IMR-90 (cell line): ENCODE data around the gene TOP2A. TPM values are rescaled to one million over a fixed set of nuclear protein-coding genes. Genes with fewer than 3 reads are reported as not detected.

Experiments used
- ATAC-seq: fragments of 200-7000 bp; cut with Tn5 transposase; 2 replicates; pipeline ENCODE4 v1.9.1; 2020; ENCODE audit warnings: low read depth, mild to moderate bottlenecking, moderate library complexity
- BruUV-seq: library from RNA; stranded (reverse); fragments of 400-500 nt; replicated peaks from 2 replicates; lab custom pipeline; 2021; lab: Mats Ljungman, UMichigan
- CTCF ChIA-PET: fragments of 300-600 bp; formaldehyde crosslinking; extraction: SDS; loops from one replicate; lab custom pipeline; 2021; ENCODE audit warnings: antibody characterized with exemption; lab: Yijun Ruan, JAX
- POLR2A ChIA-PET: fragments of 300-600 bp; sonication (Branson Sonifier 250); formaldehyde crosslinking; loops from one replicate; lab custom pipeline; 2022; ENCODE audit warnings: antibody characterized with exemption; ENCODE audit not compliant: unreplicated experiment; lab: Charles Lee
- DNase-seq: peaks from one replicate; pipeline ENCODE4 v3.0.0; 2013
- H2AFZ ChIP-seq: replicated peaks from 2 replicates; pipeline ENCODE3; 2013; ENCODE audit warnings: low read length, mild to moderate bottlenecking; ENCODE audit not compliant: poor library complexity
- H2AK5ac ChIP-seq: 2 replicates; pipeline ENCODE4 v1.6.1; 2013; ENCODE audit warnings: low read depth, low read length, inconsistent platforms
- H2AK9ac ChIP-seq: replicated peaks from 2 replicates; pipeline ENCODE3; 2013; ENCODE audit warnings: mild to moderate bottlenecking, low read depth, low read length, moderate library complexity; ENCODE audit not compliant: poor library complexity
- H2BK120ac ChIP-seq: 2 replicates; pipeline ENCODE4 v1.6.1; 2013; ENCODE audit warnings: low read depth, low read length, inconsistent platforms
- H2BK15ac ChIP-seq: 3 replicates; pipeline ENCODE4 v1.6.1; 2013; ENCODE audit warnings: low read depth, low read length, inconsistent platforms
- H2BK20ac ChIP-seq: 2 replicates; pipeline ENCODE4 v1.6.1; 2013; ENCODE audit warnings: low read depth, mild to moderate bottlenecking, inconsistent platforms, low read length, moderate library complexity
- H2BK5ac ChIP-seq: 2 replicates; pipeline ENCODE4 v1.6.1; 2013; ENCODE audit warnings: mild to moderate bottlenecking, low read depth, low read length, inconsistent platforms; ENCODE audit not compliant: poor library complexity, severe bottlenecking
- H3K14ac ChIP-seq: replicated peaks from 2 replicates; pipeline ENCODE4 v1.6.1; 2013; ENCODE audit warnings: low read depth, low read length, inconsistent platforms
- H3K18ac ChIP-seq: 2 replicates; pipeline ENCODE4 v1.6.1; 2013; ENCODE audit warnings: low read depth, low read length, control low read depth
- H3K23ac ChIP-seq: 2 replicates; pipeline ENCODE4 v1.6.1; 2013; ENCODE audit warnings: low read depth, low read length, inconsistent platforms
- H3K27ac ChIP-seq: 2 replicates; pipeline ENCODE4 v1.5.1; 2013; ENCODE audit warnings: mild to moderate bottlenecking, control low read depth, low read length; ENCODE audit not compliant: insufficient read depth
- H3K27me3 ChIP-seq: 2 replicates; pipeline ENCODE4 v1.6.1; 2013; ENCODE audit warnings: low read length; ENCODE audit not compliant: control insufficient read depth, insufficient read depth
- H3K36me3 ChIP-seq: 2 replicates; pipeline ENCODE4 v1.6.1; 2013; ENCODE audit warnings: low read length, mixed read lengths; ENCODE audit not compliant: control insufficient read depth, insufficient read depth
- H3K4ac ChIP-seq: 2 replicates; pipeline ENCODE4 v1.6.1; 2013; ENCODE audit warnings: low read depth, low read length, inconsistent platforms
- H3K4me1 ChIP-seq: 2 replicates; pipeline ENCODE4 v1.6.1; 2013; ENCODE audit warnings: low read length, mixed read lengths; ENCODE audit not compliant: control insufficient read depth, insufficient read depth
- H3K4me2 ChIP-seq: 2 replicates; pipeline ENCODE4 v1.6.1; 2013; ENCODE audit warnings: low read depth, mild to moderate bottlenecking, control low read depth, low read length, moderate library complexity
- H3K4me3 ChIP-seq: 2 replicates; pipeline ENCODE4 v1.5.1; 2013; ENCODE audit warnings: low read depth, mild to moderate bottlenecking, control low read depth, low read length, moderate library complexity; ENCODE audit not compliant: insufficient read depth
- H3K56ac ChIP-seq: 2 replicates; pipeline ENCODE4 v1.6.1; 2013; ENCODE audit warnings: low read length, inconsistent platforms; ENCODE audit not compliant: insufficient read depth; ENCODE audit errors: extremely low read depth
- H3K79me1 ChIP-seq, 2 experiments: 2 replicates each; pipeline ENCODE4 v1.6.1; 2013; ENCODE audit warnings: low read length in 2 of 2, inconsistent platforms in 1 of 2, low read depth in 1 of 2
- H3K9ac ChIP-seq: 2 replicates; pipeline ENCODE4 v1.6.1; 2013; ENCODE audit warnings: low read depth, low read length, control low read depth
- H3K9me1 ChIP-seq: 2 replicates; pipeline ENCODE4 v1.6.1; 2013; ENCODE audit warnings: low read length, inconsistent platforms; ENCODE audit not compliant: insufficient read depth
- H3K9me3 ChIP-seq: 2 replicates; pipeline ENCODE4 v1.6.1; 2013; ENCODE audit warnings: low read length; ENCODE audit not compliant: control insufficient read depth, insufficient read depth
- H4K20me1 ChIP-seq: 2 replicates; pipeline ENCODE4 v1.6.1; 2013; ENCODE audit warnings: low read length, inconsistent platforms; ENCODE audit not compliant: insufficient read depth
- H4K5ac ChIP-seq: 2 replicates; pipeline ENCODE4 v1.6.1; 2013; ENCODE audit warnings: mild to moderate bottlenecking, low read depth, low read length, control low read depth
- H4K8ac ChIP-seq, 2 experiments: 2 replicates each; pipeline ENCODE4 v1.6.1; 2013; ENCODE audit warnings: low read depth in 2 of 2, low read length in 2 of 2, control low read depth in 1 of 2, inconsistent platforms in 1 of 2
- H4K91ac ChIP-seq: 2 replicates; pipeline ENCODE4 v1.6.1; 2013; ENCODE audit warnings: low read depth, low read length, inconsistent platforms; ENCODE audit not compliant: insufficient read depth
- BHLHE40 ChIP-seq: fragments of 150-350 bp; IDR thresholded peaks from 2 replicates; pipeline ENCODE4 v1.6.1; 2016; ENCODE audit warnings: mild to moderate bottlenecking, low read depth, low read length
- CHD1 ChIP-seq: IDR thresholded peaks from 2 replicates; pipeline ENCODE4 v1.6.1; 2012; ENCODE audit warnings: low read depth, low read length, improper control_type of control experiment
- CTCF ChIP-seq: conservative IDR thresholded peaks from 2 replicates; pipeline ENCODE4 v1.5.1; 2012; ENCODE audit warnings: mild to moderate bottlenecking, low read depth, low read length, improper control_type of control experiment
- MAFK ChIP-seq: IDR thresholded peaks from 2 replicates; pipeline ENCODE4 v1.6.1; 2012; ENCODE audit warnings: low read depth, low read length, improper control_type of control experiment
- MXI1 ChIP-seq: IDR thresholded peaks from 2 replicates; pipeline ENCODE4 v1.6.1; 2012; ENCODE audit warnings: low read depth, mild to moderate bottlenecking, low read length, moderate library complexity, borderline replicate concordance
- POLR2A ChIP-seq: IDR thresholded peaks from 2 replicates; pipeline ENCODE4 v1.6.1; 2012; ENCODE audit warnings: mild to moderate bottlenecking, low read depth, low read length
- WGBS, 2 experiments: methylation state at CpG; one replicate each; pipeline versions ENCODE4 v1.1.5 to v1.1.7; 2013; ENCODE audit warnings: missing lambda C conversion rate in 2 of 2; ENCODE audit not compliant: insufficient read length in 1 of 2; ENCODE audit errors: extremely low coverage in 2 of 2; 5-methylcytosine and 5-hydroxymethylcytosine counted together
- dilution Hi-C: fragments of 300-500 bp; cut with HindIII; formaldehyde crosslinking; loops from one replicate; pipeline ENCODE4 v1.14.3; 2018; ENCODE audit warnings: low sequenced_read_pairs; ENCODE audit not compliant: unreplicated experiment
- in situ Hi-C: fragments of 300-500 bp; cut with MboI; formaldehyde crosslinking; loops from 3 replicates; pipeline ENCODE4 v1.14.3; 2019; ENCODE audit warnings: low sequenced_read_pairs, inconsistent platforms, mixed read lengths
- intact Hi-C: fragments of 100-400 bp; cut with micrococcal nuclease; formaldehyde crosslinking; loops from 2 replicates; pipeline ENCODE4 v1.10.0; 2022
- polyA plus RNA-seq, 3 experiments: library from polyadenylated mRNA; depleted of rRNA; stranded (reverse); fragments of >200 nt; gene quantifications; 2 replicates each; pipeline ENCODE4 v1.2.3, GENCODE V29; 2012; ENCODE audit warnings: low replicate concordance in 1 of 3
- total RNA-seq: library from RNA; depleted of rRNA; stranded (reverse); fragments of >200 nt; gene quantifications from 2 replicates; pipeline ENCODE4 v1.2.3, GENCODE V29; 2012

The TOP2A gene
- total and polyA plus RNA-seq, 2 of the 4 experiments (the other 2 are of a cell fraction): 43.4 to 68.5 TPM

GRCh38 chr17:40366076-40366860 lies 51.4 kb downstream of the TOP2A start:
- H3K79me1 ChIP-seq: peaks cover 0 to 7% of the 10 kb centered on the region in 2 experiments; a peak in 1 of 4 replicates
- H3K4me3 ChIP-seq: no peak overlapping the region
- H4K20me1 ChIP-seq: no peaks in the 10 kb centered on the region
- no peak overlapping the region for H3K14ac ChIP-seq
- no peak for DNase-seq
- intact Hi-C loops: loop anchor here (10.0 kb wide), 1 partner anchor 429 kb away; the partner anchor contains the start of gene KRT28
- no peak overlapping the region for H3K23ac ChIP-seq
- H4K8ac ChIP-seq: no peak overlapping the region
- no peak overlapping the region for H3K4me2 ChIP-seq
- no peak for ATAC-seq
- in situ Hi-C loops: loop anchor here (25.0 kb wide), 2 partner anchors 421 to 1296 kb away; partner anchors contain the start of genes KRT27 and KRT28
- H2BK120ac ChIP-seq: no peak overlapping the region
- 96% methylated on average over 6 of the region's 18 CpGs; no CpG with 5 or more reads in 1 of the 2 experiments for WGBS, 2 experiments
- TF ChIP-seq CHD1: no peak
- no peak for TF ChIP-seq MAFK
- TF ChIP-seq BHLHE40: no peak
- no peak for TF ChIP-seq MXI1
- TF ChIP-seq CTCF: no peak
- TF ChIP-seq POLR2A: no peak
- peaks cover 4% of the 10 kb centered on the region; the same call in 1 of the 2 replicates for H3K4me1 ChIP-seq
- no peak overlapping the region for H2BK20ac ChIP-seq
- H2AK9ac ChIP-seq: no peak overlapping the region
- dilution Hi-C loops: no loop called here
- H3K18ac ChIP-seq: no peak overlapping the region
- no peak overlapping the region for H2AK5ac ChIP-seq
- CTCF ChIA-PET: interaction anchor here (1.9 kb wide), 1 partner anchor 167 kb away, joined by 9 read pairs; no protein-coding TSS in a partner anchor
- H2AFZ ChIP-seq: no peak overlapping the region
- no TSS peak for BruUV-seq
- H3K9me1 ChIP-seq: no peaks in the 10 kb centered on the region; the same call in 1 of the 2 replicates
- no peak overlapping the region for H3K9ac ChIP-seq
- H3K4ac ChIP-seq: no peak overlapping the region
- H2BK15ac ChIP-seq: no peak overlapping the region
- no peaks in the 10 kb centered on the region for H3K9me3 ChIP-seq
- POLR2A ChIA-PET: interaction anchor here (0.6 kb wide), 1 partner anchor 120 kb away, joined by 3 read pairs; no protein-coding TSS in a partner anchor
- H4K5ac ChIP-seq: no peak overlapping the region
- H3K27ac ChIP-seq: no peak overlapping the region
- H3K27me3 ChIP-seq: no peaks in the 10 kb centered on the region
- H3K56ac ChIP-seq: no peak overlapping the region; the same call in 1 of the 2 replicates
- H3K36me3 ChIP-seq: no peaks in the 10 kb centered on the region
- H4K91ac ChIP-seq: no peak overlapping the region
- no peak overlapping the region for H2BK5ac ChIP-seq
